Endothelial cell of umbilical vein (primary cell): ENCODE data around the gene EBLN1.

Source experiments
- GATA2 ChIP-seq: IDR thresholded peaks from 2 replicates; pipeline ENCODE4 v1.7.0; 2011; ENCODE audit warnings: low read depth, mild to moderate bottlenecking, moderate library complexity, mixed read lengths, low read length; ENCODE audit not compliant: insufficient read length, insufficient read depth
- MYC ChIP-seq: IDR thresholded peaks from one replicate; pipeline ENCODE4 v1.6.1; 2011; ENCODE audit warnings: mild to moderate bottlenecking, low read depth, low read length
- POLR2A ChIP-seq: IDR thresholded peaks from 2 replicates; pipeline ENCODE4 v1.6.1; 2012; ENCODE audit warnings: low read depth, mild to moderate bottlenecking, control low read depth, low read length
- POLR2AphosphoS5 ChIP-seq: IDR thresholded peaks from 2 replicates; pipeline ENCODE4 v1.6.1; 2012; ENCODE audit warnings: low read depth, mild to moderate bottlenecking, control low read depth, low read length, moderate library complexity; ENCODE audit not compliant: insufficient read depth
- TF ChIP-seq, protein P1 (sequence below), 2 donors: IDR thresholded peaks; 1 replicate in 1 of 2; 2 replicates in 1 of 2; pipeline ENCODE4 v1.5.1; 2011; ENCODE audit warnings: low read length in 2 of 2, mild to moderate bottlenecking in 2 of 2, moderate library complexity in 2 of 2, control low read depth in 1 of 2, inconsistent platforms in 1 of 2, low read depth in 1 of 2; ENCODE audit not compliant: insufficient read depth in 1 of 2; ENCODE audit errors: extremely low read depth in 1 of 2
- TF ChIP-seq, protein P2 (sequence below): IDR thresholded peaks from 2 replicates; pipeline ENCODE4 v1.6.1; 2011; ENCODE audit not compliant: insufficient read depth, insufficient read length

DNA sequence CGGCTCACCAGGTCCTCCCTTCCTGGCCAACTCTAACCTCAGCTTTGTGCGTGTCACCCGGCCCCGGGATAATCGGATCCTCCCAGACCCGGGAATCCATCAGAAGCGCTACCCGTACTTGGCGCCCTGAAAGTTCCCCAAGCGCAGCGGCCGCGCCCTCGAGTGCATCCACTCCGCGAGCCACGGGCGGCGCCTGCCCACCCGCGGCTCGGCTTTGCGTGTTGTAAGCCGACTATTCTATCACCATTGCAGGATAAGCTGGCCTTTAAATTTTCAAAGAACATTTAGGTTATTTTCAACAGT is 35.7 kb upstream of the EBLN1 start:
- TF ChIP-seq, protein P1, sequence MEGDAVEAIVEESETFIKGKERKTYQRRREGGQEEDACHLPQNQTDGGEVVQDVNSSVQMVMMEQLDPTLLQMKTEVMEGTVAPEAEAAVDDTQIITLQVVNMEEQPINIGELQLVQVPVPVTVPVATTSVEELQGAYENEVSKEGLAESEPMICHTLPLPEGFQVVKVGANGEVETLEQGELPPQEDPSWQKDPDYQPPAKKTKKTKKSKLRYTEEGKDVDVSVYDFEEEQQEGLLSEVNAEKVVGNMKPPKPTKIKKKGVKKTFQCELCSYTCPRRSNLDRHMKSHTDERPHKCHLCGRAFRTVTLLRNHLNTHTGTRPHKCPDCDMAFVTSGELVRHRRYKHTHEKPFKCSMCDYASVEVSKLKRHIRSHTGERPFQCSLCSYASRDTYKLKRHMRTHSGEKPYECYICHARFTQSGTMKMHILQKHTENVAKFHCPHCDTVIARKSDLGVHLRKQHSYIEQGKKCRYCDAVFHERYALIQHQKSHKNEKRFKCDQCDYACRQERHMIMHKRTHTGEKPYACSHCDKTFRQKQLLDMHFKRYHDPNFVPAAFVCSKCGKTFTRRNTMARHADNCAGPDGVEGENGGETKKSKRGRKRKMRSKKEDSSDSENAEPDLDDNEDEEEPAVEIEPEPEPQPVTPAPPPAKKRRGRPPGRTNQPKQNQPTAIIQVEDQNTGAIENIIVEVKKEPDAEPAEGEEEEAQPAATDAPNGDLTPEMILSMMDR (IDR thresholded peaks at IDR 0.05; ENCODE audit: extremely low read depth in 1 of 2, insufficient read depth in 1 of 2, low read depth in 1 of 2, low read length in 2 of 2): no peak
- TF ChIP-seq POLR2A: no peak
- no peak for TF ChIP-seq POLR2AphosphoS5
- TF ChIP-seq, protein P2, sequence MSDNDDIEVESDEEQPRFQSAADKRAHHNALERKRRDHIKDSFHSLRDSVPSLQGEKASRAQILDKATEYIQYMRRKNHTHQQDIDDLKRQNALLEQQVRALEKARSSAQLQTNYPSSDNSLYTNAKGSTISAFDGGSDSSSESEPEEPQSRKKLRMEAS: no peak
- no peak for TF ChIP-seq GATA2
- TF ChIP-seq MYC: no peak
